Measurements from ENCODE around the gene RAPGEF2. TPM values are rescaled to one million over a fixed set of nuclear protein-coding genes. Genes with fewer than 3 reads are reported as not detected.

Gene RAPGEF2
- total RNA-seq, 2 experiments from 2014 or later: 17.3 to 23.4 TPM

DNA sequence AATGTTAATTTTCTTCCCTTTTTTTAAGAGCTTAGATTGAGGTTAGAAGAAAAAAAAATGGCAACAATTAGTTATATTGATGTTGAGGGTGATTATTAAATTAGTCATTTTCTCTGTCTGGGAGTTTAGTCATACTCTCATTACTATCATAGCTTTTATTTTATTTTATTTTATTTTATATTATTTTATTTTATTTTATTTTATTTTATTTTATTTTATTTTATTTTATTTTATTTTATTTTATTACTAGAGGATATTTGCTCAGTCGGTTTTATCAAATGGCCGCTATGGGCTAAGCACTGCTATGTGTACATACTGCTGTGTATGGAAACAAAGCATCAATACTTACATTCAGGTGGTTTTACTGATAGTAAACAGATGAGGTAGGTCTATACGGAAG, 239.5 kb downstream of the RAPGEF2 start:
- Mint-ChIP-seq H3K27me3 (no peaks in the 10 kb centered on the region), H3K4me1 (peaks cover 5% of the 10 kb centered on the region), H3K27ac (no peak overlapping the region), H3K9me3 (ENCODE audit: low read depth) (no peaks in the 10 kb centered on the region), H3K4me3 (no peak overlapping the region), H3K36me3 (peaks cover 38% of the 10 kb centered on the region)
- CTCF ChIA-PET: interaction anchor here (0.6 kb wide), 1 partner anchor 169 kb away, joined by 3 read pairs; no protein-coding TSS in a partner anchor
- ATAC-seq: no peak
- DNase-seq: no peak

DNA sequence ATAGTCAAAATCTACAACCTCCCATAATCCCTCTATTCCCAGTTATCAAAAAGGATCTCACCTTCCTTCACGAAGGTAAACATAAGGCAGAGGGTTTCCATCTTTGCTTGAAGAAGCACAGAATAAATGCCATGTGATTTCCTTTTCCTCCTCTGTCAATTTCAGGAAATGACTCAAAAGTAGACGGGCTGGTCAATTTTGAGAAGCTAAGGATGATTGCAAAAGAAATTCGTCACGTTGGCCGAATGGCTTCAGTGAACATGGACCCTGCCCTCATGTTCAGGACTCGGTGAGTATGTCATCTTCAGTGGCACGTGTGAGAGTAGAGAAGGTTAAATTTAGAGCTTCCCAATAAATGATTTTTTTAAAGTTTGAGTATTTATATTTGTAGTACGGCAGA, 240.2 kb downstream of the RAPGEF2 start:
- no peak for ATAC-seq
- H3K27me3 Mint-ChIP-seq: no peaks in the 10 kb centered on the region
- CTCF ChIA-PET: no interaction called here
- H3K9me3 Mint-ChIP-seq (ENCODE audit: low read depth): no peaks in the 10 kb centered on the region
- peaks cover 5% of the 10 kb centered on the region for H3K4me1 Mint-ChIP-seq
- H3K36me3 Mint-ChIP-seq: peaks cover 37% of the 10 kb centered on the region
- H3K4me3 Mint-ChIP-seq: no peak overlapping the region
- no peak for DNase-seq
- no peak overlapping the region for H3K27ac Mint-ChIP-seq

DNA sequence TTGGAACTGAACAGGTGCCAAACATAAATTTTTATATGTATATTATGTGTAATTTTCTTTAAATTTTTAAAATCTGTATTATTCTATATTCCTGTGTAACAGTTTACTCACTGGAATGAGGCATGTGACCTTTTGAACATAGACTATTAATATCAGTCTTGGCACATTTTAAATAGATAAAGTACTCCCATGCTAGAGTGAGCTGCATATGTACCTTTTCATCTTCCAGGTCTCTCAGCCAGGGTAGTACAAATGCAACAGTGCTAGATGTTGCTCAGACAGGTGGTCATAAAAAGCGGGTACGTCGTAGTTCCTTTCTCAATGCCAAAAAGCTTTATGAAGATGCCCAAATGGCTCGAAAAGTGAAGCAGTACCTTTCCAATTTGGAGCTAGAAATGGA, 242.0 kb downstream of the RAPGEF2 start:
- Mint-ChIP-seq H3K4me1 (peaks cover 5% of the 10 kb centered on the region), H3K27me3 (no peaks in the 10 kb centered on the region), H3K9me3 (ENCODE audit: low read depth) (no peaks in the 10 kb centered on the region), H3K4me3 (no peak overlapping the region), H3K27ac (no peak overlapping the region), H3K36me3 (peaks cover 28% of the 10 kb centered on the region)
- CTCF ChIA-PET: no interaction called here
- ATAC-seq: no peak
- no peak for DNase-seq

DNA sequence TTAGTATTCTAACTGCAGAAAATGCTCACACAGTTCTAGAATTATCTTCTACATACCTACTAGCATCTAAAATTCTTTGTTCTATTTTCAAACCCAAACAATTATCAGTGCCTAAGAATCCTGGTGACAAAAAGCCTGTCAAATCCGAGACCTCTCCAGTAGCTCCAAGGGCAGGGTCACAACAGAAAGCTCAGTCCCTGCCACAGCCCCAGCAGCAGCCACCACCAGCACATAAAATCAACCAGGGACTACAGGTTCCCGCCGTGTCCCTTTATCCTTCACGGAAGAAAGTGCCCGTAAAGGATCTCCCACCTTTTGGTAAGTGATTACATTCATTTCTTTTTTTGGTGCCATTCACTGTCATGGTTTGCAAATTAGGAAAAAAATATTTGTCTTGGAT, 243.8 kb downstream of the RAPGEF2 start:
- Mint-ChIP-seq H3K27ac (no peak overlapping the region), H3K9me3 (ENCODE audit: low read depth) (no peaks in the 10 kb centered on the region), H3K4me1 (peaks cover 5% of the 10 kb centered on the region), H3K36me3 (peaks cover 32% of the 10 kb centered on the region), H3K4me3 (no peak overlapping the region), H3K27me3 (no peaks in the 10 kb centered on the region)
- ATAC-seq: no peak
- CTCF ChIA-PET: no interaction called here
- DNase-seq: no peak

DNA sequence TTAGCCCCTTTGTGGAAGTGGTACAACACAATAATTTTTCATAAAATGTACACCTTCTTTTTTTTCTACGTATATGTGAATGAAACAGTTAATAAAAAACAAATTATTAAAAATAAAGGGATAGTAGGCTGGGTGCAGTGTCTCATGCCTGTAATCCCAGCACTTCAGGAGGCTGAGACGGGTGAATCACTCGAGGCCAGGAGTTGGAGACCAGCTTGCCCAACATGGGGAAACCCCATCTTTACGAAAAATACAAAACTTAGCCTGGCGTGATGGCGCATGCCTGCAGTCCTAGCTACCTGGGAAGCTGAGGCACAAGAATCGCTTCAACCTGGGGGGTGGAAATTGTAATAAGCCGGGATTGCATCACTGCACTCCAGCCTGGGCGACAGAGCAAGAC, 244.9 kb downstream of the RAPGEF2 start:
- H3K27me3 Mint-ChIP-seq: no peaks in the 10 kb centered on the region
- no peak overlapping the region for H3K27ac Mint-ChIP-seq
- H3K9me3 Mint-ChIP-seq (ENCODE audit: low read depth): no peaks in the 10 kb centered on the region
- DNase-seq (no peak), ATAC-seq (no peak)
- CTCF ChIA-PET: no interaction called here
- no peak overlapping the region for H3K4me3 Mint-ChIP-seq
- H3K36me3 Mint-ChIP-seq: peaks cover 24% of the 10 kb centered on the region
- H3K4me1 Mint-ChIP-seq: peaks cover 4% of the 10 kb centered on the region

DNA sequence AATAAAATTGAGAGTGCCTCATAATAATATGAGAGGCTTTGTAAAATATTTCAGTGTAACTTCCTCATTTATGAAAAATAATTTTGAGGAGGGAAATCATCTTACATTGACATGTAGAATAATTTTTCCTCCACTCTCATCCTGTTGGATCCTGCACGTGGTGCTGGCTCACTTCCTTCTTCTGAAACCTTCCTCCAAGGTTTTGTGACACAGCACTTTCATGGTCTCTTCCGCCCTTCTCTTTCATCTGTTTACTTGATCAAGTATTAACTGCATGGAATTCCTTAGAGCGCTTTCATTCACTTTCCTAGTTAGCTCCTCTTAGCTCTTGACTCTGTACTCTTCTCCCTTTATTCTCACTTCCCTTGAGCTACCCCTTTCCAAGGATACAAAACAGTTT, 246.5 kb downstream of the RAPGEF2 start:
- no peak for DNase-seq
- no peak overlapping the region for H3K27ac Mint-ChIP-seq
- H3K4me3 Mint-ChIP-seq: no peak overlapping the region
- H3K4me1 Mint-ChIP-seq: no peaks in the 10 kb centered on the region
- H3K36me3 Mint-ChIP-seq: peaks cover 18% of the 10 kb centered on the region
- no peak for ATAC-seq
- H3K9me3 Mint-ChIP-seq (ENCODE audit: low read depth): no peaks in the 10 kb centered on the region
- H3K27me3 Mint-ChIP-seq: no peaks in the 10 kb centered on the region
- CTCF ChIA-PET: interaction anchor here (1.2 kb wide), 1 partner anchor 12 kb away, joined by 6 read pairs; no protein-coding TSS in a partner anchor

DNA sequence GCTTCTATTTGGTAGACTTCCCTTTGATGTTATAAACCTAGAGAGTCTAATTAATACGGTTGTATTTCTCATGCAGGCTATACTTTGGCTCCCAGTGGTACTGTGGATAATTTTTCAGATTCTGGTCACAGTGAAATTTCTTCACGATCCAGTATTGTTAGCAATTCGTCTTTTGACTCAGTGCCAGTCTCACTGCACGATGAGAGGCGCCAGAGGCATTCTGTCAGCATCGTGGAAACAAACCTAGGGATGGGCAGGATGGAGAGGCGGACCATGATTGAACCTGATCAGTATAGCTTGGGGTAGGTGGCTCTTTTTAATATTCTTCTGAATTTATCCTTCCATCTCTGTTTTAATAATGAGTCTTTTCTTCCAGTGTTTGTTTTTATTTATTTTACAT, 249.7 kb downstream of the RAPGEF2 start:
- DNase-seq (no peak), ATAC-seq (no peak)
- Mint-ChIP-seq H3K27me3 (no peaks in the 10 kb centered on the region), H3K4me3 (no peak overlapping the region), H3K36me3 (peaks cover 18% of the 10 kb centered on the region), H3K27ac (no peak overlapping the region), H3K9me3 (ENCODE audit: low read depth) (no peaks in the 10 kb centered on the region), H3K4me1 (no peaks in the 10 kb centered on the region)
- CTCF ChIA-PET: no interaction called here

DNA sequence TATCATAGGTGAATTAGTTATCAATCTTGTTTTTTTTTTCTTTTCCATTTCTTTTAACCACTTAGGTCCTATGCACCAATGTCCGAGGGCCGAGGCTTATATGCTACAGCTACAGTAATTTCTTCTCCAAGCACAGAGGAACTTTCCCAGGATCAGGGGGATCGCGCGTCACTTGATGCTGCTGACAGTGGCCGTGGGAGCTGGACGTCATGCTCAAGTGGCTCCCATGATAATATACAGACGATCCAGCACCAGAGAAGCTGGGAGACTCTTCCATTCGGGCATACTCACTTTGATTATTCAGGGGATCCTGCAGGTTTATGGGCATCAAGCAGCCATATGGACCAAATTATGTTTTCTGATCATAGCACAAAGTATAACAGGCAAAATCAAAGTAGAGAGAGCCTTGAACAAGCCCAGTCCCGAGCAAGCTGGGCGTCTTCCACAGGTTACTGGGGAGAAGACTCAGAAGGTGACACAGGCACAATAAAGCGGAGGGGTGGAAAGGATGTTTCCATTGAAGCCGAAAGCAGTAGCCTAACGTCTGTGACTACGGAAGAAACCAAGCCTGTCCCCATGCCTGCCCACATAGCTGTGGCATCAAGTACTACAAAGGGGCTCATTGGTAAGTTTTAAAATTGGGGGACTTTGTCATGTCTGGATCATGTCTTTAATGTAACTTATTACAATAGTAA, 250.7 kb downstream of the RAPGEF2 start:
- no peak for DNase-seq

DNA sequence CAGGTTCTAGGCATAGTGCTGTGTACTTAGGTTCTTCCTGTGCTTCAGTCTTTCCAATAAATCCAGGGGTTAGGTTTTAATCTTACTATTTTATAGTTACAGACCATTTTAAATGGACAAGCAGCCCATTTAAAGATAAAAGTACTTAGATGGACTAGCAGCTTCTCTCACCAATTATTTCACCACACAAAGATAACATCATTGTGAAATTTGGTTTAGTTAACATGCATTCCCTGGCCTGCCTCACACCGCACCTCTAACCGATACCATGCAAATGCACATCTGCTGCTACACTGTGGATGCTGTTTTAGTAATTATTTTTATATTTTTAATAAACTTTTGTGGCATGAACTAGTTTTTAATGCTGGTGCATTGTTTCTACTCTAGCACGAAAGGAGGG, 252.6 kb downstream of the RAPGEF2 start:
- H3K9me3 Mint-ChIP-seq (ENCODE audit: low read depth): no peaks in the 10 kb centered on the region
- H3K4me3 Mint-ChIP-seq: no peak overlapping the region
- no peaks in the 10 kb centered on the region for H3K4me1 Mint-ChIP-seq
- DNase-seq: no peak
- no peak for ATAC-seq
- no peak overlapping the region for H3K27ac Mint-ChIP-seq
- CTCF ChIA-PET: no interaction called here
- no peaks in the 10 kb centered on the region for H3K27me3 Mint-ChIP-seq
- peaks cover 18% of the 10 kb centered on the region for H3K36me3 Mint-ChIP-seq

More for the DNA sequence above, 250.7 kb downstream of the RAPGEF2 start:
- Mint-ChIP-seq H3K36me3 (peaks cover 18% of the 10 kb centered on the region), H3K4me3 (no peak overlapping the region), H3K4me1 (no peaks in the 10 kb centered on the region), H3K9me3 (ENCODE audit: low read depth) (no peaks in the 10 kb centered on the region), H3K27me3 (no peaks in the 10 kb centered on the region), H3K27ac (no peak overlapping the region)
- CTCF ChIA-PET: no interaction called here
- no peak for ATAC-seq

DNA sequence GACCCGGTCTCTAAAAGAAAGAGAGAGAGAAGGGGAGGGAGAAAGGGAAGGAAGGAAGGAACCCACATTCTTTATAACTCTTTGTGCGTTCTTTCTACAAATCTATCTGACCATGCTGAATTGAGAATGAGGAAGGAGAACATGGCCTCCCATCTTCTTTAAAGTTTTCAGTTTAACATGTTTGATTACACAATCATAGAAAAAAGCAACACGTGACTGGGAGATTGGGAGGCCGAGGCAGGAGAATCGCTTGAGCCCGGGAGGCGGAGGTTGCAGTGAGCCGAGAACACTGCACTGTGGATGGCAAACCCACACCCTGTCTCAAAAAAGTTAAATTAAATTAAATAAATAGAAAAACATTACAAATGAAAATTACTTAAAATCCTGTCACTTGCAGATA, 254.5 kb downstream of the RAPGEF2 start:
- H3K27ac Mint-ChIP-seq: no peak overlapping the region
- peaks cover 14% of the 10 kb centered on the region for H3K36me3 Mint-ChIP-seq
- H3K27me3 Mint-ChIP-seq: no peaks in the 10 kb centered on the region
- CTCF ChIA-PET: no interaction called here
- H3K4me3 Mint-ChIP-seq: no peak overlapping the region
- H3K4me1 Mint-ChIP-seq: no peaks in the 10 kb centered on the region
- H3K9me3 Mint-ChIP-seq (ENCODE audit: low read depth): no peaks in the 10 kb centered on the region
- ATAC-seq (no peak), DNase-seq (no peak)

DNA sequence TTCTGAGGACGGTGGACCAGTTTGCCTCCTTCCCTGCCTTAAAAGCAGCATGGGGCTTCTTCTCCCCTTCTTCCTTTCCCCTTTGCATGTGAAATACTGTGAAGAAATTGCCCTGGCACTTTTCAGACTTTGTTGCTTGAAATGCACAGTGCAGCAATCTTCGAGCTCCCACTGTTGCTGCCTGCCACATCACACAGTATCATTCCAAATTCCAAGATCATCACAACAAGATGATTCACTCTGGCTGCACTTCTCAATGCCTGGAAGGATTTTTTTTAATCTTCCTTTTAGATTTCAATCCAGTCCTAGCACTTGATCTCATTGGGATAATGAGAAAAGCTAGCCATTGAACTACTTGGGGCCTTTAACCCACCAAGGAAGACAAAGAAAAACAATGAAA, 255.3 kb downstream of the RAPGEF2 start:
- H3K4me3 Mint-ChIP-seq: no peak overlapping the region
- no peaks in the 10 kb centered on the region for H3K4me1 Mint-ChIP-seq
- H3K36me3 Mint-ChIP-seq: peaks cover 10% of the 10 kb centered on the region
- H3K9me3 Mint-ChIP-seq (ENCODE audit: low read depth): no peaks in the 10 kb centered on the region
- CTCF ChIA-PET: no interaction called here
- H3K27ac Mint-ChIP-seq: no peak overlapping the region
- no peaks in the 10 kb centered on the region for H3K27me3 Mint-ChIP-seq
- ATAC-seq (no peak), DNase-seq (no peak)

DNA sequence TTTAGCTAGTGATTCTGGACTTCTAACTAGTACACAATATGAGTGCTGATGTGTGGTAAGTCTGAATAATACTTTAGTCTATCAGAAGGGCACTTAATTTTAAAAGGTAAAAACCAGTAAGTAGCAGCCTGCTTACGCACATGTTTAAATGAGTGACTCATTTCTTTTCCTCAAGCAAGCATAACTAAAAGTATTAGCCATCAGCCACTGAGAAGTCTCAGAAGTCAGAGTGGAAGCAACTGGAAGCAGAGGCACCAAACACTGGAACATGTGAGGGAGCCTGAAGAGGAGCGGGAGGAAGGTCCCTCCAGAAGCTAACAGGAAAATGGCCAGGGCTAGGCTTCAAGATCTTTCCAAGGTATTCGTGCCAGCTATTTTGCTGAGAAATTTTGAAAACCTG, 257.7 kb downstream of the RAPGEF2 start:
- no peaks in the 10 kb centered on the region for H3K9me3 Mint-ChIP-seq (ENCODE audit: low read depth)
- H3K36me3 Mint-ChIP-seq: peaks cover 7% of the 10 kb centered on the region
- H3K27me3 Mint-ChIP-seq: no peaks in the 10 kb centered on the region
- no peak overlapping the region for H3K27ac Mint-ChIP-seq
- no peaks in the 10 kb centered on the region for H3K4me1 Mint-ChIP-seq
- CTCF ChIA-PET: interaction anchor here (1.0 to 1.5 kb wide), 2 partner anchors 12 to 32 kb away, joined by 3 to 6 read pairs; no protein-coding TSS in a partner anchor
- ATAC-seq (no peak), DNase-seq (no peak)
- H3K4me3 Mint-ChIP-seq: no peak overlapping the region

DNA sequence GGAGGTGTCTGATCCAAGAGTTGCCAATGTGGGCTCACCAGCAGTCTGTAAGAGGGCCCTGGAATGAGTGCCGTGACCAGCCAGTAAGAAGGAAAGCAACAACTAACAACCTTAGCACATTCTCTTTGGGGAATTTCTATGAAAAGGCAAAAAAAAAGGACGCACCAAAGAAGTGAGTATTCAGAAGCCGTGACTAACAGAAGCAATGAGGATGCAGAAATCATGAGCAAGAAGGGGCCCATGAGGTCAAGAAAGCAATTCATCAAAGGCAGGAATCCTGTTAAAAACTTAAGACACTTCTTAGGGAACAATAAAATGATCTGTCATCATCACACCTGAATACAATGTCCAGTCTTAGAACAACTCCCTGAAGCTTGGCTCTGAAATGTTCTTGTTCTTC, 260.5 kb downstream of the RAPGEF2 start:
- Mint-ChIP-seq H3K4me3 (no peak overlapping the region), H3K9me3 (ENCODE audit: low read depth) (no peaks in the 10 kb centered on the region), H3K36me3 (peaks cover 2% of the 10 kb centered on the region), H3K27ac (no peak overlapping the region), H3K27me3 (peaks cover 9% of the 10 kb centered on the region), H3K4me1 (no peaks in the 10 kb centered on the region)
- CTCF ChIA-PET: no interaction called here
- no peak for ATAC-seq
- DNase-seq: no peak

DNA sequence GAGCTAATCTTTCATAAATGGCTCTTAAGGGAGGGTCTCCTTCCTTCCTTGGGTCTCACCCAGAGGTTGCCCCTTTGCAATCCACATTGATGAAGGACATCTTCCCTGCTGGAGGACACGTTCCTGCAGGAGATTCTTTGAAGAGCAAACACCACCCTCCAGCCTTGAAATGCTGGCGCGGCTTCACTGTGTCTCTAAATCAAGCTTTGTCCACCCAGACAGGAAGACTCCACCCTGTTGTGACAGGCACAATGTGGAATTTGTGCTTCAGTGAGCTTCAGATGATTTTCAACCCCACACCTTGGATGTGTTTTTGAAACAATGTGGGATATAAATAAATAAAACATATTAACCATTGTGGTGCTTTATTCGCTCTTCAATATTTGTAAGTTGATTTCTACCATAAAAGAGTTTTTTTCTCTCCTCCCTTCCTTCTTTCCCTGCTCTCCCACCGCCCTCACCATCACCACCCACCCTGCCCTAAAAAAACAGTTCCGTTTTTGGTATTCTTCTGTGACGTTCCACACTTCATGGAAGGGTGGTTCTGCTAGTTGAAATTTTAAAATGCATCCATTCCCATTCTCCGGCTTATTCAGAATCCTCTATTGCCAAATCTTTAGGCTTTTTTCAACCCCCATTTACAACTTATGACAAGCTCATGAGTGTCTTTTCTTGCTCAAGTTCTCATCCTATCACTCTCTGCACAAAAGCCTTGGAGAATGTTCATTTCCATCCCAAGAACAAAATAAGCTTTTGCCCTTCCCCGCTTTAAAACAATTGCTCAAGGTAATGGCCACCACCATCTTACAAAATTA, 264.3 kb downstream of the RAPGEF2 start:
- Mint-ChIP-seq H3K36me3 (no peaks in the 10 kb centered on the region), H3K4me3 (no peak overlapping the region), H3K27me3 (peaks cover 14% of the 10 kb centered on the region), H3K27ac (no peak overlapping the region), H3K4me1 (no peaks in the 10 kb centered on the region), H3K9me3 (ENCODE audit: low read depth) (no peaks in the 10 kb centered on the region)
- ATAC-seq (no peak), DNase-seq (no peak)
- CTCF ChIA-PET: interaction anchor here (1.0 kb wide), 1 partner anchor 10 kb away, joined by 3 read pairs; no protein-coding TSS in a partner anchor
